Measurements from ENCODE around the gene PAIP2B.

DNA sequence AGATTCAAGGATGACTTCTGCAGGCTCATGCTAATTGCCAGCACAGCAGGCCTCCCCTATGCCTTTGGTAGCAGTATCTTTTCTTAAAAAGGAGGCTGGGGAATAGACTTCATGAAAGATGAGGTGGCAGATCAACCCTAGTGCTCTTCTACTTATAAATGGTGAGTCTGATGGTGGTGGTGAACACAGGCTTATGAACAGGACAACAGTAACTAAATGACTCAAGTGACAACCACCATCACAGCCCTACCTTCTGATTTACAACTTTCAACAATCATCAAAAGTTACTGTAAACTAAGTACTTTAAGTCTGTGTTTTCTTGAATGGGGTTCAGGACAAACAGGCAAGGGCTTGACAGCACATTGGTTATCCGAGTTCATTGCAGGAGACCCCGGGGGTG lies 39.3 kb downstream of the PAIP2B start:
- TF ChIP-seq, protein P1, sequence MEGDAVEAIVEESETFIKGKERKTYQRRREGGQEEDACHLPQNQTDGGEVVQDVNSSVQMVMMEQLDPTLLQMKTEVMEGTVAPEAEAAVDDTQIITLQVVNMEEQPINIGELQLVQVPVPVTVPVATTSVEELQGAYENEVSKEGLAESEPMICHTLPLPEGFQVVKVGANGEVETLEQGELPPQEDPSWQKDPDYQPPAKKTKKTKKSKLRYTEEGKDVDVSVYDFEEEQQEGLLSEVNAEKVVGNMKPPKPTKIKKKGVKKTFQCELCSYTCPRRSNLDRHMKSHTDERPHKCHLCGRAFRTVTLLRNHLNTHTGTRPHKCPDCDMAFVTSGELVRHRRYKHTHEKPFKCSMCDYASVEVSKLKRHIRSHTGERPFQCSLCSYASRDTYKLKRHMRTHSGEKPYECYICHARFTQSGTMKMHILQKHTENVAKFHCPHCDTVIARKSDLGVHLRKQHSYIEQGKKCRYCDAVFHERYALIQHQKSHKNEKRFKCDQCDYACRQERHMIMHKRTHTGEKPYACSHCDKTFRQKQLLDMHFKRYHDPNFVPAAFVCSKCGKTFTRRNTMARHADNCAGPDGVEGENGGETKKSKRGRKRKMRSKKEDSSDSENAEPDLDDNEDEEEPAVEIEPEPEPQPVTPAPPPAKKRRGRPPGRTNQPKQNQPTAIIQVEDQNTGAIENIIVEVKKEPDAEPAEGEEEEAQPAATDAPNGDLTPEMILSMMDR (IDR thresholded peaks at IDR 0.05; ENCODE audit: low read depth, low read length) = no peak
- TF ChIP-seq EZH2phosphoT487 (IDR thresholded peaks at IDR 0.05; ENCODE audit: low read depth) = no peak
